Measurements from ENCODE around the gene ZMYND8.

DNA sequence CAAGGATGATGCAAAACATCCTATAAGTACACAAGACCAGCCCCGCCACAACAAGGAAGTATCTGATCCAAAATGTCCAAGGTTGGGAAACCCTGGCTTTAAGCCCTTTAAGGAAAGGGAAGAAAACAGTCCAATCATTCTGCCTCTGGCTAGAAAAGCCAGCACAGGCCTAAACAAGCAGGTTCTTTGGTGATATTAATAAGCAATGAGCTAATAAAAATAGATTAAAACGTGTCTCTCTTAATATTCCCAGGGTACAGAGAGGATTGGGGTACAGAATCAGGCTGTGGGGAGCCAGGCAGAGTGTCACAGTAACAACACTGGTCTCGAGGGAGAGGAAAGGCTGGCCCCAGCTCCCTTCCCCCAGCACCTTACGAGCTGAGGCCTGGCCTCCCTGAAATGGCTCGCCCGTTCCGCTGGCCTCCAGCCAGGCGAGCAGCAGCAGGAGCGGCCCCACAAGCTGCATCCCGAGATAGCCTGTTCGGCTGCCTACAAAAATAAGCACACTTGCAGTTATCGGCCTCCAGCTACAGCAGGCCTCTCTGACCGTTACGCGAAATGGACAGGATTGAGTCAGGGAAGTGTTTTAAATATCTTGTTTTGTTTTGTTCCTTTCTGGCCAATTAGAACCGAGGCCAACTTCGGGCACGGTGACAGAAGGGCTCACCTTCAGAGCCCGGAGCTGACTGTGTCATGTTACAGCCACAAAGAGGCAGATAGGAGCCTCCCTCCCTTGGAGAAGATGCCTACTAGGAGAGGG is 4.0 kb upstream of the ZMYND8 start:
- TF ChIP-seq CTCF (conservative IDR thresholded peaks at IDR 0.05) (no peak), ZFX (IDR thresholded peaks at IDR 0.05) (peak; percentile 30; the same call in 1 of the 2 replicates)
